GM12878 (cell line): ENCODE data around the gene TOMM22. TPM values are rescaled to one million over a fixed set of nuclear protein-coding genes. Genes with fewer than 3 reads are reported as not detected.

Source experiments
- ATAC-seq: fragments of 200-7000 bp; cut with Tn5 transposase; 3 replicates; pipeline ENCODE4 v1.9.1; 2020; ENCODE audit warnings: mild to moderate bottlenecking, moderate library complexity
- BruUV-seq: library from RNA; stranded (reverse); fragments of 400-500 nt; replicated peaks from 2 replicates; lab custom pipeline; 2021; lab: Mats Ljungman, UMichigan
- CTCF ChIA-PET: fragments of 300-600 bp; sonication (Branson Sonifier 250); formaldehyde crosslinking; extraction: SDS; loops from one replicate; lab custom pipeline; 2021; ENCODE audit warnings: inconsistent platforms; lab: Yijun Ruan, JAX
- POLR2A ChIA-PET: fragments of 350-600 bp; formaldehyde crosslinking; extraction: SDS; loops from one replicate; lab custom pipeline; 2021; ENCODE audit warnings: inconsistent platforms; lab: Charles Lee
- RAD21 ChIA-PET: fragments of 300-600 bp; sonication (Branson Sonifier 250); formaldehyde crosslinking; loops from one replicate; lab custom pipeline; 2023; ENCODE audit warnings: antibody characterized with exemption; ENCODE audit not compliant: unreplicated experiment; lab: Charles Lee
- SMC1A ChIA-PET: fragments of 300-600 bp; sonication (Branson Sonifier 250); formaldehyde crosslinking; loops from one replicate; lab custom pipeline; 2023; ENCODE audit not compliant: unreplicated experiment, uncharacterized antibody; lab: Charles Lee
- DNase-seq: peaks from one replicate; pipeline ENCODE4 v3.0.0-alpha.2; 2011; ENCODE audit warnings: low read depth, low spot score
- FAIRE-seq: peaks from 3 replicates; lab custom pipeline; 2011; peaks lifted over from hg19 to GRCh38; lab: Jason Lieb, UNC
- H2AFZ ChIP-seq: 2 replicates; pipeline ENCODE4 v1.6.0; 2011; ENCODE audit warnings: low read depth, low read length, control low read depth; ENCODE audit not compliant: control insufficient read depth
- H3K27ac ChIP-seq: 2 replicates; pipeline ENCODE4 v1.5.1; 2011; ENCODE audit warnings: control low read depth; ENCODE audit not compliant: control insufficient read depth, insufficient read depth
- H3K27me3 ChIP-seq, 2 experiments: replicated peaks in 1 of 2; 2 replicates each; pipeline versions ENCODE4 v1.6.0 to v1.6.1; 2011; ENCODE audit warnings: low read length in 1 of 2; ENCODE audit not compliant: control insufficient read depth in 2 of 2, insufficient read depth in 2 of 2
- H3K36me3 ChIP-seq, 2 experiments: 2 replicates each; pipeline ENCODE4 v1.5.1; 2011; ENCODE audit warnings: low read length in 1 of 2; ENCODE audit not compliant: control insufficient read depth in 2 of 2, insufficient read depth in 2 of 2
- H3K4me1 ChIP-seq: 2 replicates; pipeline ENCODE4 v1.6.1; 2011; ENCODE audit warnings: mild to moderate bottlenecking, low read length, moderate library complexity, mixed read lengths; ENCODE audit not compliant: control insufficient read depth, insufficient read depth
- H3K4me2 ChIP-seq: 2 replicates; pipeline ENCODE4 v1.6.0; 2011; ENCODE audit warnings: control low read depth; ENCODE audit not compliant: control insufficient read depth, insufficient read depth
- H3K4me3 ChIP-seq: fragments of 200-600 bp; sonication (generic); 2 replicates; pipeline ENCODE4 v1.5.1; 2016
- H3K79me2 ChIP-seq: 2 replicates; pipeline ENCODE4 v1.6.0; 2011; ENCODE audit warnings: low read length; ENCODE audit not compliant: control insufficient read depth, insufficient read depth
- H3K9ac ChIP-seq: 2 replicates; pipeline ENCODE4 v1.8.0; 2011; ENCODE audit warnings: low read length, control low read depth, mixed read lengths; ENCODE audit not compliant: control insufficient read depth, insufficient read depth
- H3K9me3 ChIP-seq: replicated peaks from 3 replicates; pipeline ENCODE4 v1.5.1; 2011; ENCODE audit warnings: mild to moderate bottlenecking, low read length; ENCODE audit not compliant: control insufficient read depth, insufficient read depth
- H4K20me1 ChIP-seq: 2 replicates; pipeline ENCODE4 v1.6.0; 2011; ENCODE audit not compliant: control insufficient read depth, insufficient read depth
- ATF2 ChIP-seq: IDR thresholded peaks from 2 replicates; pipeline ENCODE4 v1.6.1; 2012; ENCODE audit warnings: low read length, inconsistent platforms
- POLR2A ChIP-seq: IDR thresholded peaks from 2 replicates; pipeline ENCODE4 v1.6.1; 2011; ENCODE audit warnings: low read depth, mild to moderate bottlenecking, low read length
- POLR2AphosphoS5 ChIP-seq: IDR thresholded peaks from 2 replicates; pipeline ENCODE4 v1.6.1; 2011; ENCODE audit warnings: mild to moderate bottlenecking, low read length, inconsistent platforms
- WGBS: methylation state at CpG from one replicate; pipeline ENCODE4 v1.1.6; 2016; ENCODE audit warnings: low lambda C conversion rate; ENCODE audit not compliant: insufficient replicate concordance, insufficient coverage; ENCODE audit errors: missing lambda C conversion rate; 5-methylcytosine and 5-hydroxymethylcytosine counted together
- in situ Hi-C: fragments of 300-500 bp; cut with MboI; formaldehyde crosslinking; loops from 9 replicates; pipeline ENCODE4 v1.14.3; 2018; ENCODE audit warnings: mixed read lengths
- intact Hi-C: fragments of 100-400 bp; cut with micrococcal nuclease; formaldehyde crosslinking; loops from one replicate; pipeline ENCODE4 v1.14.2; 2022; ENCODE audit not compliant: unreplicated experiment
- polyA plus RNA-seq, 11 experiments: library from polyadenylated mRNA; depleted of rRNA in 4 of 11; unstranded in 6 of 11; stranded (reverse) in 5 of 11; fragments of >200 nt; fragmentation: Nextera tagmentation in 4 of 11; fragmentation: Illumina TruSeq in 1 of 11; extraction: Ambion mirVana in 4 of 11; extraction: Trizol in 1 of 11; gene quantifications; 1 replicate in 1 of 11; 2 replicates in 10 of 11; pipeline versions ENCODE4 v1.2.1 to v1.2.3, GENCODE V29; 2011 to 2016; ENCODE audit warnings: inconsistent platforms in 2 of 11, missing spikeins in 2 of 11, low read depth in 1 of 11
- total RNA-seq, 4 experiments: library from RNA; depleted of rRNA in 3 of 4; stranded (reverse); fragments of >200 nt in 3 of 4; fragmentation: Illumina TruSeq in 1 of 4; extraction: Trizol in 1 of 4; gene quantifications; 2 replicates each; pipeline versions ENCODE4 v1.2.1 to v1.2.3, GENCODE V29; 2013 to 2021
- TF ChIP-seq, protein P1 (sequence below): IDR thresholded peaks from 2 replicates; pipeline ENCODE4 v1.6.1; 2011; ENCODE audit warnings: borderline replicate concordance, low read depth, mild to moderate bottlenecking, moderate library complexity, low read length; ENCODE audit not compliant: insufficient read depth, poor library complexity, severe bottlenecking

The TOMM22 gene
- total and polyA plus RNA-seq, 10 of the 15 experiments (the other 5 are each of a cell fraction or from before 2014, with no cell fraction given) = 37.6 to 197 (median 94.9) TPM

DNA sequence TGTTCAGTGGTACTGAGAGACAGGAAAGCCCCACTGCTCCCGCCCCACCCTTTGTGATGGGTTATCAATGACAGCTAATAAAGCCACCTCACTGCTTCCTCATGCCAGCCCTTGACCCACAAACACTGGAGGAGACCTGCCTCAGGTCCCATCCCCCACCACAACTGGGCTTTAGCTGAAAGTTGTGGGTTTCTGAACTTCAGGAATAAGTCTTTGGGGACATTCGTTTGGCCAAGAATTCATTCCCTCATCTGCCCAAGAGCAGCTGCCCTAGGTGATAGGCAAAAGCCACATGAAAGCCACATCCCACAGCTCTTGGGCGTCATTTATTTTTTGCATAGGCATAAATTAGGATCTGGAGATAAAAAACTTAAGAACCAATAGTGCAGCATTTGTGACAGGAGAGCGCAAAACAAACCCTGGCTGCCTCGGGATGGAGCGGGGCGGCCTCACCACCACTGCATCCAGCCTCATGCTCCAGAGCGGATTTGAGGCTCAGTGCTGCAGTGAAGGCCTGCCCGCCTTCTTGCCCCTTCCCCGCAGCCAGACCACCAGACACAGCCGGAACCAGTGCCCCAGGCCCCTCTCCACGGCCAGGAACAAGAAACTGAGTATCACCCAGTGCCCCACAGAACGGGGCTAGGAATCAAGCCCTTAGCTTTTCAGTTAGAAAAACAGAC is 52.8 kb downstream of the TOMM22 start:
- no peak overlapping the region for H3K27ac ChIP-seq
- RAD21 ChIA-PET = interaction anchor here (0.8 to 1.8 kb wide), 3 partner anchors 31 to 269 kb away, joined by 3 to 4 read pairs (median 3); no protein-coding TSS in a partner anchor
- intact Hi-C loops = no loop called here
- SMC1A ChIA-PET = interaction anchor here (1.3 kb wide), 1 partner anchor 16 kb away, joined by 5 read pairs; no protein-coding TSS in a partner anchor
- no peaks in the 10 kb centered on the region for H3K4me1 ChIP-seq
- no peaks in the 10 kb centered on the region for H3K27me3 ChIP-seq
- no peak overlapping the region for H2AFZ ChIP-seq
- TF ChIP-seq POLR2A (peak; percentile 34; the same call in 1 of the 2 replicates), ATF2 (no peak), POLR2AphosphoS5 (peak; percentile 19; the same call in 1 of the 2 replicates)
- TF ChIP-seq, protein P1, sequence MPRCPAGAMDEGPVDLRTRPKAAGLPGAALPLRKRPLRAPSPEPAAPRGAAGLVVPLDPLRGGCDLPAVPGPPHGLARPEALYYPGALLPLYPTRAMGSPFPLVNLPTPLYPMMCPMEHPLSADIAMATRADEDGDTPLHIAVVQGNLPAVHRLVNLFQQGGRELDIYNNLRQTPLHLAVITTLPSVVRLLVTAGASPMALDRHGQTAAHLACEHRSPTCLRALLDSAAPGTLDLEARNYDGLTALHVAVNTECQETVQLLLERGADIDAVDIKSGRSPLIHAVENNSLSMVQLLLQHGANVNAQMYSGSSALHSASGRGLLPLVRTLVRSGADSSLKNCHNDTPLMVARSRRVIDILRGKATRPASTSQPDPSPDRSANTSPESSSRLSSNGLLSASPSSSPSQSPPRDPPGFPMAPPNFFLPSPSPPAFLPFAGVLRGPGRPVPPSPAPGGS = peak; percentile 17
- 73% methylated on average over 13 of the region's 13 CpGs for WGBS
- H3K4me2 ChIP-seq = no peak overlapping the region
- DNase-seq (no peak), FAIRE-seq (no peak), ATAC-seq (peak; percentile 7; the same call in 2 of the 3 replicates)
- H3K79me2 ChIP-seq = no peaks in the 10 kb centered on the region
- H3K9me3 ChIP-seq = no peaks in the 10 kb centered on the region
- in situ Hi-C loops = no loop called here
- BruUV-seq = TSS peak; percentile 60
- peaks cover 32 to 65% of the 10 kb centered on the region in 2 experiments for H3K36me3 ChIP-seq
- POLR2A ChIA-PET = interaction anchor here (0.6 kb wide), 1 partner anchor 513 kb away, joined by 3 read pairs; no protein-coding TSS in a partner anchor
- H4K20me1 ChIP-seq = peaks cover 2% of the 10 kb centered on the region; the same call in 1 of the 2 replicates
- H3K4me3 ChIP-seq = no peak overlapping the region
- H3K9ac ChIP-seq = no peak overlapping the region
- CTCF ChIA-PET = interaction anchor here (1.0 to 3.7 kb wide), 9 partner anchors 10 to 682 kb away, joined by 3 to 26 read pairs (median 5); no protein-coding TSS in a partner anchor

Other genes starting within 250 kb of the TOMM22 start
Only the 7 nearest of the 12 such genes appear.
- 1.0 and 10.8 TPM in 2 replicates for gene DMC1, start 111.8 kb upstream of the TOMM22 start, total RNA-seq (2014; rRNA removed)
- 6.0 and 6.7 TPM in 2 replicates for gene DMC1, start 111.8 kb upstream of the TOMM22 start, total RNA-seq (2014; rRNA removed; fragmentation: Illumina TruSeq; extraction: Trizol)
- gene DMC1, start 111.8 kb upstream of the TOMM22 start, total RNA-seq (2021) = 2.2 and 2.7 TPM in 2 replicates
- 5.9 and 10.5 TPM in 2 replicates for gene DMC1, start 111.8 kb upstream of the TOMM22 start, polyA plus RNA-seq (2011; rRNA removed)
- gene DMC1, start 111.8 kb upstream of the TOMM22 start, polyA plus RNA-seq (2014; fragmentation: Illumina TruSeq; extraction: Trizol) = 2.4 and 5.5 TPM in 2 replicates
- gene DMC1, start 111.8 kb upstream of the TOMM22 start, polyA plus RNA-seq (2014; fragmentation: Nextera tagmentation; extraction: Ambion mirVana) = 1 to 10 TPM; 1.5 to 3.5 TPM
- 19.0 and 21.0 TPM in 2 replicates for gene DMC1, start 111.8 kb upstream of the TOMM22 start, polyA plus RNA-seq (2014; rRNA removed)
- gene DMC1, start 111.8 kb upstream of the TOMM22 start, polyA plus RNA-seq (2016; fragmentation: Nextera tagmentation; extraction: Ambion mirVana) = 1 to 10 TPM; 3.8 to 5.3 TPM
- under 0.01 and 0.11 TPM in 2 replicates for gene FAM227A, start 25.6 kb upstream of the TOMM22 start, total RNA-seq (2014; rRNA removed)
- 0.14 and 0.18 TPM in 2 replicates for gene FAM227A, start 25.6 kb upstream of the TOMM22 start, total RNA-seq (2014; rRNA removed; fragmentation: Illumina TruSeq; extraction: Trizol)
- gene FAM227A, start 25.6 kb upstream of the TOMM22 start, total RNA-seq (2021) = 0.33 and 0.53 TPM in 2 replicates
- 0.22 and 0.45 TPM in 2 replicates for gene FAM227A, start 25.6 kb upstream of the TOMM22 start, polyA plus RNA-seq (2011; rRNA removed)
- 0.06 and 0.28 TPM in 2 replicates for gene FAM227A, start 25.6 kb upstream of the TOMM22 start, polyA plus RNA-seq (2014; fragmentation: Illumina TruSeq; extraction: Trizol)
- under 1 TPM; 0.02 to 0.11 TPM for gene FAM227A, start 25.6 kb upstream of the TOMM22 start, polyA plus RNA-seq (2014; fragmentation: Nextera tagmentation; extraction: Ambion mirVana)
- gene FAM227A, start 25.6 kb upstream of the TOMM22 start, polyA plus RNA-seq (2014; rRNA removed) = 0.13 and 0.50 TPM in 2 replicates
- under 1 TPM; 0.29 to 0.59 TPM for gene FAM227A, start 25.6 kb upstream of the TOMM22 start, polyA plus RNA-seq (2016; fragmentation: Nextera tagmentation; extraction: Ambion mirVana)
- gene CBY1, start 25.3 kb upstream of the TOMM22 start, total RNA-seq (2014; rRNA removed) = 7.0 and 7.3 TPM in 2 replicates
- gene CBY1, start 25.3 kb upstream of the TOMM22 start, total RNA-seq (2014; rRNA removed; fragmentation: Illumina TruSeq; extraction: Trizol) = 7.0 and 7.4 TPM in 2 replicates
- 7.7 and 8.9 TPM in 2 replicates for gene CBY1, start 25.3 kb upstream of the TOMM22 start, total RNA-seq (2021)
- 10.5 and 12.7 TPM in 2 replicates for gene CBY1, start 25.3 kb upstream of the TOMM22 start, polyA plus RNA-seq (2011; rRNA removed)
- gene CBY1, start 25.3 kb upstream of the TOMM22 start, polyA plus RNA-seq (2014; fragmentation: Illumina TruSeq; extraction: Trizol) = 13.0 TPM in 2 replicates
- gene CBY1, start 25.3 kb upstream of the TOMM22 start, polyA plus RNA-seq (2014; fragmentation: Nextera tagmentation; extraction: Ambion mirVana) = 10 to 100 TPM; 12.4 to 14.5 TPM
- gene CBY1, start 25.3 kb upstream of the TOMM22 start, polyA plus RNA-seq (2014; rRNA removed) = 9.5 and 11.4 TPM in 2 replicates
- 10 to 100 TPM; 16.8 to 18.6 TPM for gene CBY1, start 25.3 kb upstream of the TOMM22 start, polyA plus RNA-seq (2016; fragmentation: Nextera tagmentation; extraction: Ambion mirVana)
- 50.4 and 65.1 TPM in 2 replicates for gene JOSD1, start 19.0 kb downstream of the TOMM22 start, total RNA-seq (2014; rRNA removed)
- 37.1 and 37.9 TPM in 2 replicates for gene JOSD1, start 19.0 kb downstream of the TOMM22 start, total RNA-seq (2014; rRNA removed; fragmentation: Illumina TruSeq; extraction: Trizol)
- gene JOSD1, start 19.0 kb downstream of the TOMM22 start, total RNA-seq (2021) = 48.1 and 53.4 TPM in 2 replicates
- gene JOSD1, start 19.0 kb downstream of the TOMM22 start, polyA plus RNA-seq (2011; rRNA removed) = 47.4 and 54.6 TPM in 2 replicates
- 43.9 and 48.6 TPM in 2 replicates for gene JOSD1, start 19.0 kb downstream of the TOMM22 start, polyA plus RNA-seq (2014; fragmentation: Illumina TruSeq; extraction: Trizol)
- 10 to 100 TPM; 11.9 to 15.9 TPM for gene JOSD1, start 19.0 kb downstream of the TOMM22 start, polyA plus RNA-seq (2014; fragmentation: Nextera tagmentation; extraction: Ambion mirVana)
- gene JOSD1, start 19.0 kb downstream of the TOMM22 start, polyA plus RNA-seq (2014; rRNA removed) = 50.0 and 50.8 TPM in 2 replicates
- gene JOSD1, start 19.0 kb downstream of the TOMM22 start, polyA plus RNA-seq (2016; fragmentation: Nextera tagmentation; extraction: Ambion mirVana) = 1 to 10 TPM; 6.2 to 7.8 TPM
- gene GTPBP1, start 24.0 kb downstream of the TOMM22 start, total RNA-seq (2014; rRNA removed) = 33.8 and 39.1 TPM in 2 replicates
- gene GTPBP1, start 24.0 kb downstream of the TOMM22 start, total RNA-seq (2014; rRNA removed; fragmentation: Illumina TruSeq; extraction: Trizol) = 20.6 and 20.8 TPM in 2 replicates
- gene GTPBP1, start 24.0 kb downstream of the TOMM22 start, total RNA-seq (2021) = 55.7 and 63.1 TPM in 2 replicates
- 28.0 and 47.0 TPM in 2 replicates for gene GTPBP1, start 24.0 kb downstream of the TOMM22 start, polyA plus RNA-seq (2011; rRNA removed)
- 16.6 and 39.2 TPM in 2 replicates for gene GTPBP1, start 24.0 kb downstream of the TOMM22 start, polyA plus RNA-seq (2014; fragmentation: Illumina TruSeq; extraction: Trizol)
- gene GTPBP1, start 24.0 kb downstream of the TOMM22 start, polyA plus RNA-seq (2014; fragmentation: Nextera tagmentation; extraction: Ambion mirVana) = 1 to 10 TPM in 1 of 2 experiments, under 1 TPM in 1; 0.89 to 1.9 TPM
- 46.2 and 57.3 TPM in 2 replicates for gene GTPBP1, start 24.0 kb downstream of the TOMM22 start, polyA plus RNA-seq (2014; rRNA removed)
- 10 to 100 TPM; 25.7 to 29.3 TPM for gene GTPBP1, start 24.0 kb downstream of the TOMM22 start, polyA plus RNA-seq (2016; fragmentation: Nextera tagmentation; extraction: Ambion mirVana)
- 69.8 and 87.5 TPM in 2 replicates for gene SUN2, start 74.0 kb downstream of the TOMM22 start, total RNA-seq (2014; rRNA removed)
- gene SUN2, start 74.0 kb downstream of the TOMM22 start, total RNA-seq (2014; rRNA removed; fragmentation: Illumina TruSeq; extraction: Trizol) = 30.6 and 33.1 TPM in 2 replicates
- 93.4 and 107 TPM in 2 replicates for gene SUN2, start 74.0 kb downstream of the TOMM22 start, total RNA-seq (2021)
- gene SUN2, start 74.0 kb downstream of the TOMM22 start, polyA plus RNA-seq (2011; rRNA removed) = 18.6 and 38.7 TPM in 2 replicates
- 8.7 and 26.2 TPM in 2 replicates for gene SUN2, start 74.0 kb downstream of the TOMM22 start, polyA plus RNA-seq (2014; fragmentation: Illumina TruSeq; extraction: Trizol)
- under 1 TPM; 0.18 to 0.95 TPM for gene SUN2, start 74.0 kb downstream of the TOMM22 start, polyA plus RNA-seq (2014; fragmentation: Nextera tagmentation; extraction: Ambion mirVana)
- gene SUN2, start 74.0 kb downstream of the TOMM22 start, polyA plus RNA-seq (2014; rRNA removed) = 78.0 and 103 TPM in 2 replicates
- 10 to 100 TPM; 10.4 to 40.8 TPM for gene SUN2, start 74.0 kb downstream of the TOMM22 start, polyA plus RNA-seq (2016; fragmentation: Nextera tagmentation; extraction: Ambion mirVana)
- gene DNAL4, start 112.2 kb downstream of the TOMM22 start, total RNA-seq (2014; rRNA removed) = 6.6 and 7.0 TPM in 2 replicates
- gene DNAL4, start 112.2 kb downstream of the TOMM22 start, total RNA-seq (2014; rRNA removed; fragmentation: Illumina TruSeq; extraction: Trizol) = 4.7 and 5.3 TPM in 2 replicates
- gene DNAL4, start 112.2 kb downstream of the TOMM22 start, total RNA-seq (2021) = 5.1 and 6.3 TPM in 2 replicates
- gene DNAL4, start 112.2 kb downstream of the TOMM22 start, polyA plus RNA-seq (2011; rRNA removed) = 3.9 and 4.5 TPM in 2 replicates
- gene DNAL4, start 112.2 kb downstream of the TOMM22 start, polyA plus RNA-seq (2014; fragmentation: Illumina TruSeq; extraction: Trizol) = 3.5 and 8.0 TPM in 2 replicates
- under 1 TPM in 1 of 2 experiments, not detected in 1; 0.35 TPM for gene DNAL4, start 112.2 kb downstream of the TOMM22 start, polyA plus RNA-seq (2014; fragmentation: Nextera tagmentation; extraction: Ambion mirVana)
- 8.5 and 8.9 TPM in 2 replicates for gene DNAL4, start 112.2 kb downstream of the TOMM22 start, polyA plus RNA-seq (2014; rRNA removed)
- 1 to 10 TPM; 6.3 to 7.8 TPM for gene DNAL4, start 112.2 kb downstream of the TOMM22 start, polyA plus RNA-seq (2016; fragmentation: Nextera tagmentation; extraction: Ambion mirVana)